ENCODE results near the gene CDHR3. TPM values are rescaled to one million over a fixed set of nuclear protein-coding genes. Genes with fewer than 3 reads are reported as not detected.

Gene CDHR3
- polyA plus RNA-seq, 3 donors: 0.16 TPM; not detected in 2

DNA sequence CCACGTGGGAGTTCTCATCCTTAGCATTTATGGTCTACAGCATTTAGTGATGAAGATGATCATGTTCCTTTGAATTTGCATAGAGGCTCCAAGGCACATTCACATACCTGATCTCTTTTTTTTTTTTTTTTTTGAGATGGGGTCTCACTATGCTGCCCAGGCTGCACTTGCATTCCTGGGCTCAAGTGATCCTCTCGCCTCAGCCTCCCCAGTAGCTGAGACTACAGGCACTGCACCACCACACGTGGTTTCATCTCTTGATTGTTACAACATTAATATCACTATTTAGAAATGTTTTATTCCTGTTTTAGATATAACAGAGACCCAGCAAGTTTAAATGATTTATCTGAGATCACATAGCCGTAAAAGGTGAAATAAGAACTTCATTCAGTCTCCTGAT lies 13.8 kb downstream of the CDHR3 start:
- Histone ChIP-seq H4K20me1 (ENCODE audit: insufficient read depth, low read length) (no peaks in the 10 kb centered on the region), H3K27ac (ENCODE audit: low read depth in 1 of 2, low read length in 2 of 2) (no peak overlapping the region), H3K79me2 (ENCODE audit: insufficient read depth, low read length) (no peaks in the 10 kb centered on the region), H3K4me2 (replicated peaks; ENCODE audit: extremely low read depth, low read length, poor library complexity, severe bottlenecking) (no peak overlapping the region), H3K9ac (ENCODE audit: insufficient read depth, low read length, poor library complexity, severe bottlenecking) (no peak overlapping the region), H2AFZ (ENCODE audit: insufficient read depth, low read depth, low read length, poor library complexity, severe bottlenecking) (no peak overlapping the region), H3K4me1 (ENCODE audit: control insufficient read depth in 1 of 2, insufficient read depth in 2 of 2, low read length in 2 of 2) (no peaks in the 10 kb centered on the region), H3K27me3 (ENCODE audit: control insufficient read depth in 2 of 2, insufficient read depth in 2 of 2, low read length in 2 of 2) (no peaks in the 10 kb centered on the region), H3K9me3 (replicated peaks in 1 of 2; ENCODE audit: control insufficient read depth in 1 of 2, insufficient read depth in 1 of 2, low read length in 2 of 2) (no peaks in the 10 kb centered on the region), H3K4me3 (replicated peaks in 1 of 3; ENCODE audit: low read depth in 2 of 3, low read length in 3 of 3) (no peak overlapping the region), H3K36me3 (replicated peaks in 1 of 2; ENCODE audit: control insufficient read depth in 1 of 2, insufficient read depth in 2 of 2, low read length in 2 of 2) (no peaks in the 10 kb centered on the region)
- no CpG with 5 or more reads among the region's 4 CpGs for WGBS (ENCODE audit: insufficient coverage)
- H3K4me1 Mint-ChIP-seq: no peaks in the 10 kb centered on the region
- intact Hi-C loops (cut with micrococcal nuclease): no loop called here
- H3K36me3 Mint-ChIP-seq: no peaks in the 10 kb centered on the region
- TF ChIP-seq, protein P1, sequence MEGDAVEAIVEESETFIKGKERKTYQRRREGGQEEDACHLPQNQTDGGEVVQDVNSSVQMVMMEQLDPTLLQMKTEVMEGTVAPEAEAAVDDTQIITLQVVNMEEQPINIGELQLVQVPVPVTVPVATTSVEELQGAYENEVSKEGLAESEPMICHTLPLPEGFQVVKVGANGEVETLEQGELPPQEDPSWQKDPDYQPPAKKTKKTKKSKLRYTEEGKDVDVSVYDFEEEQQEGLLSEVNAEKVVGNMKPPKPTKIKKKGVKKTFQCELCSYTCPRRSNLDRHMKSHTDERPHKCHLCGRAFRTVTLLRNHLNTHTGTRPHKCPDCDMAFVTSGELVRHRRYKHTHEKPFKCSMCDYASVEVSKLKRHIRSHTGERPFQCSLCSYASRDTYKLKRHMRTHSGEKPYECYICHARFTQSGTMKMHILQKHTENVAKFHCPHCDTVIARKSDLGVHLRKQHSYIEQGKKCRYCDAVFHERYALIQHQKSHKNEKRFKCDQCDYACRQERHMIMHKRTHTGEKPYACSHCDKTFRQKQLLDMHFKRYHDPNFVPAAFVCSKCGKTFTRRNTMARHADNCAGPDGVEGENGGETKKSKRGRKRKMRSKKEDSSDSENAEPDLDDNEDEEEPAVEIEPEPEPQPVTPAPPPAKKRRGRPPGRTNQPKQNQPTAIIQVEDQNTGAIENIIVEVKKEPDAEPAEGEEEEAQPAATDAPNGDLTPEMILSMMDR (IDR thresholded peaks at IDR 0.05): no peak
- no peak for DNase-seq
- no peak overlapping the region for H3K27ac Mint-ChIP-seq
- peaks cover 5 to 15% (median 9%) of the 10 kb centered on the region in 3 donors for H3K27me3 Mint-ChIP-seq (ENCODE audit: low read depth in 3 of 3)
- no peaks in the 10 kb centered on the region for H3K9me3 Mint-ChIP-seq
- no peak overlapping the region for H3K4me3 Mint-ChIP-seq

DNA sequence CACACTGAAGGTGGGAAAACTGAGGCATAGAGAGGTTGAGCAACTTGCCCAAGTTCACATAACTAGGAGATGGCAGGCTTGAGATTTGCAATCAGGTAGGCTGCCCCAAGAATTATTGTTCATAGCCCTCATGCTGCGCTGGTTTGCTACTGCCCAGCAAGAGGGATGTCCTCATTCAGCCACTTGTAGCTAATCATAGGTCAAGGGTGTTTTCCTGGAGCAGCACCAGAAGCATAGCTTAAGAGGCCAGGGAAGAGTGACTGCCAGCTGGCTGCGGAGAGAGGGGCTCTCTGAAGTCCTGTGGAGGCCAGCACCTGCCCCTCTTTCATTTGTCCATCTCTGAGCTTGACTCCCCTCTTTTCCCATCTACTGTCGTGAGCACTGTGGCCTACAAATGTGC lies 15.0 kb downstream of the CDHR3 start:
- no peak overlapping the region for H3K27ac Mint-ChIP-seq
- H3K9me3 Mint-ChIP-seq: no peaks in the 10 kb centered on the region
- Histone ChIP-seq H3K4me3 (replicated peaks in 1 of 3; ENCODE audit: low read depth in 2 of 3, low read length in 3 of 3) (no peak overlapping the region), H3K36me3 (replicated peaks in 1 of 2; ENCODE audit: control insufficient read depth in 1 of 2, insufficient read depth in 2 of 2, low read length in 2 of 2) (no peaks in the 10 kb centered on the region), H3K9me3 (replicated peaks in 1 of 2; ENCODE audit: control insufficient read depth in 1 of 2, insufficient read depth in 1 of 2, low read length in 2 of 2) (no peaks in the 10 kb centered on the region), H3K27ac (ENCODE audit: low read depth in 1 of 2, low read length in 2 of 2) (no peak overlapping the region), H4K20me1 (ENCODE audit: insufficient read depth, low read length) (no peaks in the 10 kb centered on the region), H3K4me2 (replicated peaks; ENCODE audit: extremely low read depth, low read length, poor library complexity, severe bottlenecking) (no peak overlapping the region), H3K79me2 (ENCODE audit: insufficient read depth, low read length) (no peaks in the 10 kb centered on the region), H3K4me1 (ENCODE audit: control insufficient read depth in 1 of 2, insufficient read depth in 2 of 2, low read length in 2 of 2) (no peaks in the 10 kb centered on the region), H3K9ac (ENCODE audit: insufficient read depth, low read length, poor library complexity, severe bottlenecking) (no peak overlapping the region), H2AFZ (ENCODE audit: insufficient read depth, low read depth, low read length, poor library complexity, severe bottlenecking) (no peak overlapping the region), H3K27me3 (ENCODE audit: control insufficient read depth in 2 of 2, insufficient read depth in 2 of 2, low read length in 2 of 2) (no peaks in the 10 kb centered on the region)
- intact Hi-C loops (cut with micrococcal nuclease): no loop called here
- TF ChIP-seq, protein P1 (IDR thresholded peaks at IDR 0.05): no peak
- no peak for DNase-seq
- H3K36me3 Mint-ChIP-seq: no peaks in the 10 kb centered on the region
- WGBS (ENCODE audit: insufficient coverage): 96% methylated on average over 3 of the region's 3 CpGs
- H3K4me3 Mint-ChIP-seq: no peak overlapping the region
- H3K27me3 Mint-ChIP-seq (ENCODE audit: low read depth in 3 of 3): peaks cover 2 to 13% (median 11%) of the 10 kb centered on the region in 3 donors
- no peaks in the 10 kb centered on the region for H3K4me1 Mint-ChIP-seq

Data from CD14-positive monocyte (primary cell).